Hematopoietic multipotent progenitor cell treated with erythropoietin and hydrocortisone succinate and interleukin-3 and kit ligand, for 17 days (in vitro differentiated cells): ENCODE measurements around the gene PSMB3.

Experiments used
- DNase-seq: peaks from one replicate; pipeline ENCODE4 v3.0.0-alpha.2; 2015; ENCODE audit warnings: low spot score

PSMB3 gene

DNA sequence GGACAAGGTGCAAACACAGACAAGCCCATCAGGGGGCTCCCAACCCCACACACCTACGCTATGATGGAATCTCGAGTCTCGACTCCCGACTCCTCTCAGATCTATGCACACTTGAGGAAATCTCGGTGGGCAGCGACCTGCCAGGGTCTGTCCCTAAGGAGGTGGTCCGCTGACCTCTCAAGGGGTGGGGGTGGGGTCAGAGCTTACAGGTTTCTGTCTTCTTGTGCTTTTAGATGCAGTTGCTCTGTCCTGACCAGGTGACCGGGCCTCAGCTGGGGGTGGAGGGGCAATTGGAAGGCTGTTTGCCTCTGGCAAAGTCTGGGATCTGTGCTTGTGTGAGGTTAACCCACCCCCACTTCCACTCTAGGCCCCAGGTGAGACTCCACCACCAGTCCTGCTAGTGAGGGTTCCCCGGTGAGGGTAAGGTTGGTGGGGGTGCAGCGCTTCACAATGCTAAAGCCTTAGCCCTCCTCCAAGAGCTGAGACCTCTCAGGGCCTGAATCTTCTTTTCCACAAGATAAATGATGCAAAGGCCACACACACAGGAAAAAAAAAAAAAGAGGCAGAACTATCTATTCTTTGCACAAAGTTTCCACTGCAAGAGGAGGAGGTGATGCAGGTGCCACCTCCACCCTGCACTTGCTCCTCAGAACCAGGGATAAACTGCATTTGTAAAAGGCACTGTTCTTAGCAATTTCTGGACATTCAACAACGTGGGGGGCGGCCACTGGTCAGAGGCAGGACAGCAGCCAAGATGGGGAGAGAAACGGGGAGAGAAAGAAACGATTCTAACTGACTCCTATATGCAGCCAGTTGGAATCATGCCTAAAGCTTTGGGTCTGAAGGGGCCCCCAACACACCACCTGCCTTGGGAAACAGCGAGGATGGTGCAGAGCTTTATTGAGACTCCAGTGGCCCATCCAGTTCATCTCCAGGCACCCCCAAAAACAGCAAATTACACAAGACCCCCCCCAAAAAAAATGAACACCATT, 18.3 kb upstream of the PSMB3 start:
- no peak for DNase-seq

GRCh38 chr17:38735161-38735997, 17.2 kb upstream of the PSMB3 start:
- peak; percentile 71 for DNase-seq

DNA sequence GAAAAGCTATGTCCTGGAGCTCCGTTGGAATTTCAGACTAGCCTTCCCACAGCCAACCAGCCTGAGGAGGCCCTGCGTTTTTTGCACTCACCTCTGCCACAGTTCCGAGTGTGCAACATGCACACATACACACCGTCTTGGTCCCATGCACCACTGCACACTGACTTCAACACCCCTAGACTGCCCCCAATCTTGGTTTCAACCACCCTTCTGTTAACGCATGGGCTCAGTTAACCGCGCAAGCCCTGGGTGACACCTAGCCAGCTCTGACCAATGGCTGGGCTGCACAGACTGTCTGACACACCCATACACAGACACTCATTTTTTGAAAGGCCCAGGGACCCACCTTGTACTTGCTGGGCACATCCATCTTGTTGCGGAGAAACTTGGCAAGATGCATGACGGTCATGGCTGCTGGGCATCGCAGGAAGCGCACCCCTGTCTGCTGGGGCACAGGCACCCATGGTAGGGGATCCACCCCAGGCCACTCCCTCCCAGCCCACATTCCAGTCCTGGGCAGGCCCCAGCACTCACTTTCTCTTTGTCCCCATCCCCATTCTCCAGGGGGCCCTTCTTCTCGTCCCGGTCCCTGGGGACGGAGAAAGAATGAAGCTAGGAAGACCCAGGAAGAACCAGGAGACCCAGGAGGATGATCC, 14.4 kb upstream of the PSMB3 start:
- DNase-seq: no peak

DNA sequence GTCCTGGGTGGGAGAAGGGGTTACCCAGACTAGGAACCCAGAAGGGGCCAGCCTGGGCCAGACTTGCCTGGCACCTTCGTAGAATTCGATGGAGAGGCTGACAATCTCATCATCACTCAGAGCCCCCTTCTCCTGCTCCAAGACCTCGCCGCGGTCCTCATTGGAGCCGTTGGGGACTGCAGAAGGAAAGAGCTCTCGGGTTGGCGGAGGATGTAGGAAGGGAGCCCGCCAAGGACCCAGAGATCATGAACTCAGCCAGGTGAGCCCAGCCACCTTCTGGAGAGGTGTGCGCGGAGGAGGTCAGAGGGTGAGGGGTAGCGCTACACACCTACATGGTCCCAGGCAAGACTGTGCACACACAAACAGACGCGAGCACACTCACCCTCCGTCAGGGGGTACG, 13.9 kb upstream of the PSMB3 start:
- no peak for DNase-seq

DNA sequence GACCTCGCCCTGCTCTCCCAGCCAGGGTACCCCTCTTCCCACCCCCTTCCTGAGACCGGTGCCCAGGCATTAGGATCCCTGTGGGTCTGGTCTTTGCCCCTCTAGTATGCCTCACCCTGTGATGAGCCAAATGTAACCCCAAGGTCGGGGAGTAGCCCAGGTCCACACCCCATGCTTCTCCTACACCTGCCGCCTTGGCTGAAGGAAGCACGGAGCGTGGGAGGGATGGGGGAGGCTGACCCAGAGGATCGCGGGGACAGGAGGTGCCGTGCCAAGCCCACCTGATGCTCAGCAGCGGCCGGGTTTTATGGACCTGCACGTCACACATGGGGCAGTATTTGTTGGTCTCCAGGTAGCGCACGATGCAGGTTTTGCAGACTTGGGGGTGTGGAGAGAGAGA, 13.2 kb upstream of the PSMB3 start:
- DNase-seq: no peak

- DNase-seq: no peak
These were observed 12.5 kb upstream of the PSMB3 start for GRCh38 chr17:38740044-38740443.

DNA sequence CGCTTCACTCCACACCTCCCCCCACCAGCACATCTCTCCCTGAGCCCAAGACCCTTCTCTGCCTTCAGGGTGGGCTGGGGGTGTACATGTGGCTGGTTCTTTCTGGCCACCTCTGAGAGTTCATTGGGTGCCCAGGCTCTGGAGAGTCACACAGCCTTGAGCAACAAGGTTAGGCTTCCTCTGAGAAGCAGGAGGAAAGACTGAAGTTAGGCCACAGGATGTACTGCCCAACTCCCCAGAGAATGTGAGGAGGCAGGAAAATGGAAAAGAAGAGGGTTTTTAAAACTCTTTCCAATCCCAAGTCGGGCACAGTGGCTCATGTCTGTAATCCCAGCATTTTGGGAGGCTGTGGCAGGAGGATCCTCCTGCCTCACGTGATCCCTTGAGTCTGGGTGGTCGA, 11.7 kb upstream of the PSMB3 start:
- no peak for DNase-seq

DNA sequence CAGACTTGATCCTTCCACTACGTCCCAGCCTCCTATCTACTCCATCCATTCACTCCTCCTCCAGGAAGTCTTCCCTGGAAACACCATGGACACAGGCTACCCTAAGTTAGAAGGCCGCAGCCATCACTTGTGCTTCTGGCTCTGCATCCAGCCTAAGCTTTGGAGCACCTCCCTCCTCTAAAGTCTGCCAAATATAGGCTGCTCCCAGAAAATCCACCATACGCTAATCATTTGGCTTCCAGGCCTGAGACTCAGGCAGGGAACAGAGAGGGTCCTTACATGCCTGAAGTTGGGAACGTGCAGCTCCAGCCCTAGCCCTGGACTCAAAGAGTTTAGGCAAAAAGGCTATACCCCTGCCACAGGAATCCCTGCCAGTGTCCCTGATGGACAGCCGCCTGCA, 11.1 kb upstream of the PSMB3 start:
- no peak for DNase-seq

- DNase-seq: no peak
These were observed 10.6 kb upstream of the PSMB3 start for GRCh38 chr17:38741921-38742410.

DNA sequence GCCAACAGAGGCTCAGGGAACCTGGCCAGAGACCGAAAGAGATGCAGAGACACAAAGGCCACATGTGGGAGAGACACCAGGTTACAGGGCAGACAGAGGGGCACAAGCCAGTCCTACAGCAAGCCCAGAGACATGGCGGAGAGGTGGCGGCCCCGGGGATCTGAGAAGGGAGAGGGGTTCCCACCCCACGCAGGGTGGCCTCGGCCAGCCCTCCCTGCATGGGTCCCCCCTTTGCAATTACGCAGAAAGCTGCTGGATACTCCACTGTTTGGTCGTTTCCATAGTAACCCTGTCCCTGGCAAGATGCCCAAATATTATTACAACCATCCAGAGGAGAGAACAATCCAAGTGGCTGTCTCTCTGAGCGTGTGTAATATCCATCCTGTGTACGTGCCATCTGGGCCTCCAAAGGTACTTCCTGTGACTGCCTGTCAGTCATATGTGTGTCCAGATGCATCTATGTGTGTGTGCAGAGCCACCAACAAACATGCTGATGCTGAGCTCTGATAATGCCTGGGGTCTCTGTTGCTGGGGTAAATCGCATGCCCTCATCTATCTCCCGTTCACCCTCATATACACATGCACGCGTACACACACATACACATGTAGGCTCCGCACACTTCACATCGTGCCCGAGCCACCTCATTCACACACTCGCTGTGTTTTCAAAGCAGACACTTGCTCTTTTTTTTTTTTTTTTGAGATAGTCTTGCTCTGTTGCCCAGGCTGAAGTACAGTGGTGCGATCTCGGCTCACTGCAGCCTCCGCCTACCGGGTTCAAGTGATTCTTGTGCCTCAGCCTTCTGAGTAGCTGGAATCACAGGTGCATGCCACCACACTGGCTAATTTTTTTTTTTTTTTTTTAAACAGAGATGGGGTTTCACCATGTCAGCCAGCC, 9.9 kb upstream of the PSMB3 start:
- DNase-seq: no peak

DNA sequence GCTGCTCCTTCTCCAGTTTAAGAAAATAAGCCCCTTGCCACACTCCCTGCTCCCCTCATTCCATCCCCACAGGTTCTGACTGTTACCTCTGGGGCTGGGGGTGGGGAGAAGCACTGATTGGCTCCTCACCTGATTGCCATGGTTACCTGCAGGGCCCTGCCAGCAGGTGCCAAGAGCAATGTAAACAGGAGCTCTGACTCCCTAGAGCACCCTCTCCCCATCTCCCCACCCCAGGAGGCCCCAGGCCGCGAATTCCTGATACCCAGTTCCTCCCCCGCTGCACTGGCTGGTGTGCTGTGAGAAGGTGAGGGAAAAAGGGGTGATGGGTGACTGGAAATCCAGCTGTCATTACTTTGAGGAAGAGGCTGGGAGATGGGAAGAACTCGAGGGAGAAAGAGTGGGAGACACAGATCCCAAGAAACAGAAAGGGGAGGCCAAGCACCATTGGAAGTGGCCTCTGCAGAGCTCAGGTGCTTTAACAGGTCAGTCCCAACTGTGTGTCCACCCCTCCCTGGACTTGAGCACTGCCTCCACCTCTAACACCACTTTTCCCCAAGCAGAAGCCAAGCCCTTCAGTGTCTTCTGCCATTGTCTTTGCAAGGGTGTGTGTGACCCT, 8.9 kb upstream of the PSMB3 start:
- DNase-seq: no peak

DNA sequence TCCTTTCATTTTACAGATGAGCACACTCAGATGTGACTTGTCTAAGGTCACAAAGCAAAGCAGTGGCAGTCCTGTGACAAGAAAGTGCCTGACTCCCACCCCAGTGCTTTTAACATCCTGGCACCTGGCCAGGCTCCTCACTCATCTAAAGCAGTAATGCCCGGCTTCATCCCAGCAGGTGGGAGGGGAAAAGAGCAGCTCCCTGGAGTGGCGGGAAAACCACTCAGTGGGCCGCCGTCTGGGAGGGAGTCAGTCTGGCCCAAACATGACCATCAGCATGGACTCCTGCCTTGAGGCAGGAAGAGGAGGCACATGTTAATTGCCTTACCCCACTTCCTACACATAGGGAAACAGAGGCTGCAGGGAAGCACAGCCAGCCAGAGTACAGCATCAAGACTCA, 7.0 kb upstream of the PSMB3 start:
- no peak for DNase-seq

DNA sequence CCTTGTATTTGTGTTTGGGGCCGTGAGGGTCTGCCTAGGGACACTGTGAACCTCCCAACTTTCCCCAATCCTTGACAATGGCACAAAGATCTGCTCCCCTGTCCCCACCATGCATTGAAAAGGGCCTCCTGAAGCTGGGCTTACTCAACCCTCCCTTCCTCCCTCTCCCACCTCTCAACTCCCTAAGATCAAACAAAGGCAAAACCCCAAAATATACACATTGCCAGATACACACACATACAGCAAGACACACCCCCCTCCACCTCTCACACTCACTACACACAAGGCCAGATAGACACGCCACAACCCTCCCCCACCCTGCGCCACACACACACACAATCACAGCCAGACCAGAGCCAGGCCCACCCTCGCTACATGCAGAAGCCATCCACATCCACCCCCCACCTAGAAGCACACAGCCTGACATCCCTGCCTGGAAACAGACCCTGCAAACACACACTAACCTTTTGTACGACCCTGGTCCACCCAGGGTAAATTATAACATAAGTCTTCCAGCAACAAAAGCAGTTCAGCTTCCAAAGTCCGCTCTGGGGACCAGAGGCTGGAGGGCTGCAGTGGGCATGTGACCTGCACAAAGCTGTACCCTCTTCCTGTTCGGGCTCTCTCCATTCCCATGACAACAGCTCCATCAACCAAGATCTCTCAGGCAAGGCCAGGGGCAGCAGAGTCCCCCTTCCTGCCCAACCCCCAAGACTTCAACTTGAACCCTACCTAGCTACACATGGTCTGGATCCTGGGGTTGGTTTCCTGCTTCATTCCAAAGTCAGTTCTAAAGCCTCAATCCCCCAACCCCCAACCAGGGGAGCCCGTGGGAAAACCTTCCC, 6.3 kb upstream of the PSMB3 start:
- DNase-seq: no peak

DNA sequence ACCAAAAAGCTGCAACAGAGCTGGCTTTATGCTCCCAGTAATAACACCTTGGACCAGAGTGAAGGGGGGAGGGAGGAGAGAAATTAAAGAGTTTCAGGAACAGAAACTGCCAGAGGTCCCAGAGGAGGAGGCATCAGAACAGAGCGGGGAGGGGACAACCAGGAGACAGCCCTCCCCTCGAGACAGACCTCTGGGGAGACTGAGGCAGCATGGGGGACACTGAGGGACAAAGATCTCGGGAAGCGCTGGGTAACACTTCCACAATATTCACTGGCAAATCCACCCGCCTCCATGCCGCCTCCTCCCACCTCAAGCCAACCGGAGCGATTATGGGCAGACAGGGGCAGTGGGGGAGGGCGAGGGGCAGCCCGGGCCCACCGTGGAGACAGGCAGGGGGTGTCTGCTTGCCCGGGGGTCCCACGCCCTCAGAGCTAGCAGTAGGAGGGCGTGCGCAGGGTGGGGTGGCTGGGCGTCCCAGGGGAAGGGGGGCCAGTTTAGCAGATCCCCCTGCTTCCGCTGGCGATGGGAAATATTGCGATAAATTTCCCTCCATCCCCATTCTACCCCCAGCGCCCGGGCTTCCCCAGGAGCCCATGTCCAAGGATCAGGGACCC, 5.6 kb upstream of the PSMB3 start:
- no peak for DNase-seq

GRCh38 chr17:38747463-38748148, 4.9 kb upstream of the PSMB3 start:
- DNase-seq: no peak

- no peak for DNase-seq
These were observed 4.2 kb upstream of the PSMB3 start, which contains the start of gene PCGF2 for GRCh38 chr17:38748149-38748891. Gene PCGF2 (minus strand): TSS chr17:38748336. CDS start chr17:38740402, 7,934 bp downstream.

GRCh38 chr17:38748892-38749222, 3.7 kb upstream of the PSMB3 start:
- no peak for DNase-seq
